Central memory CD8-positive, alpha-beta T cell (primary cell): ENCODE measurements around the gene USP32.
"Not testable (repeated sequence)": the region's sequence is repeated elsewhere in the genome, so short reads cannot be mapped to it uniquely, and the experiment has no call there.

Experiments
- ATAC-seq: fragments of 150-1000 bp; cut with Tn5 transposase; replicated peaks from 2 replicates; pipeline ENCODE4 v1.10.0; 2022; ENCODE audit warnings: mild to moderate bottlenecking, moderate FRiP score, moderate number of reproducible peaks; ENCODE audit not compliant: poor library complexity, severe bottlenecking; ENCODE audit errors: extremely low read depth
- DNase-seq, 2 donors: peaks; one replicate each; pipeline ENCODE4 v3.0.0; 2021; ENCODE audit warnings: low spot score in 2 of 2
- H3K27ac Mint-ChIP-seq: one replicate; pipeline ENCODE4 v1.8.0; 2022; ENCODE audit warnings: low read depth, mild to moderate bottlenecking, moderate library complexity, mixed read lengths
- H3K27me3 Mint-ChIP-seq: one replicate; pipeline ENCODE4 v1.8.0; 2022; ENCODE audit warnings: mixed read lengths
- H3K36me3 Mint-ChIP-seq: one replicate; pipeline ENCODE4 v1.8.0; 2022; ENCODE audit warnings: mild to moderate bottlenecking, moderate library complexity, mixed read lengths; ENCODE audit not compliant: insufficient read depth
- H3K4me1 Mint-ChIP-seq: one replicate; pipeline ENCODE4 v1.8.0; 2022; ENCODE audit warnings: mixed read lengths
- H3K4me3 Mint-ChIP-seq: one replicate; pipeline ENCODE4 v1.8.0; 2022; ENCODE audit warnings: mild to moderate bottlenecking, moderate library complexity, mixed read lengths
- H3K9me3 Mint-ChIP-seq: one replicate; pipeline ENCODE4 v1.8.0; 2022; ENCODE audit warnings: mixed read lengths

USP32 gene

DNA sequence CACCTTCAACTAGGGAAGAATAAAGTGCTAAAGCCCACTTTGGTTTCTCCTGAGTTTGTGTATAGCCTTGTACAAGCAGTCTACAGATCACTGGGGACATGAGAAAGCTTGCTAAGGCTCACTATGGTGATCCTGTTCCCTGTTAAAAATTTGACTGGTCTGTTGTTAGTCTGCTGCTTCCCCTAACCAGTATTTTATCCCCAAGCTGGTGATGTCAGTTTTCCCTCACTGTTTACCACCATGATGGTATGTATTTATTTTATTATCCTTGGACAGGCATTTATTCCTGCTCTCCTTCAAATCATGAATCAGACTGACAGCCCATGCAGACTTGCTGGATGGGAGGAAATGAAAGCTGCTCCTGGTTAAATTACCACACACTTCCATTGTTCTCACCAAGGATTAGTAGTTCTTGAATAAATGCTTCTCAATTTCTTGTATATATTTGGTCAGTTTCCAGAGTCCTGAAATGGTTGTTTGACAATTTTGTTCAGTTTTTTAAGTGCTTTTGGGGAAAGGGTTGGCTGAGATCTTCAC, 142.6 kb downstream of the USP32 start:
- Mint-ChIP-seq H3K9me3 (no peaks in the 10 kb centered on the region), H3K27me3 (no peaks in the 10 kb centered on the region), H3K27ac (no peak overlapping the region), H3K36me3 (peaks cover 10% of the 10 kb centered on the region), H3K4me1 (no peaks in the 10 kb centered on the region), H3K4me3 (no peak overlapping the region)
- no peak for ATAC-seq
- no peak for DNase-seq

DNA sequence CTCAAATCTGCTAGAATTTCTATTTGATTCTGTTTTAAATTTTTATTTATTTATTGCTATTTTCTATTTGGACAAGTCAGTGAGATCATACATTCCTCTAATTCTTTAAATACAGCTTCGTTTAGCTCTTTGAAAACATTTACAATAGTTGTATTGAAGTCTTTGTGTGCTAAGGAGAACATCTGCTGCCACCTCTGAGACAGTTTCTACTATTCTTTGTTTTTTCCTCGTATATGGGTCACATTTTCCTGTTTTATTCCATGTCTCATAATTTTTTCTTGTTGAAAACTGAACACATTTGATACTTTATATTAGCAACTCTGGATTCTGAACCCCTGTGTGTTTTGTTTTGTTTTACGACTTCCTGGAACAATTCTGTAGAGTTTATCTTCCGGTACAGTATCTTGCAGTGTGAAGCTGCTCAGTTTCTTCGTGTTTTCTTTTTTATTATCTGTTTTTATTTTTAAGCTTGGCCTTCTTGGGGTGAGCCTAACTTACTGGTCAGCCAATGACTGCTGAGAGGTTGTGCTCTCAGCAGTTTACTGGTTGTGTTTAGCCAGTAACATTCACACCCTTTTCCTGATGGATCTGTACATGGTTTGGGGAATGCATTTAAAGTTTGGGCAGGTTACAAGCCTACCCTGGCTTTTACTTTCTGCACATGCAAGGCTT, 143.2 kb downstream of the USP32 start:
- no peak for ATAC-seq
- Mint-ChIP-seq H3K36me3 (peaks cover 10% of the 10 kb centered on the region), H3K27me3 (no peaks in the 10 kb centered on the region), H3K9me3 (no peaks in the 10 kb centered on the region), H3K4me1 (no peaks in the 10 kb centered on the region), H3K27ac (no peak overlapping the region), H3K4me3 (no peak overlapping the region)
- DNase-seq: no peak

DNA sequence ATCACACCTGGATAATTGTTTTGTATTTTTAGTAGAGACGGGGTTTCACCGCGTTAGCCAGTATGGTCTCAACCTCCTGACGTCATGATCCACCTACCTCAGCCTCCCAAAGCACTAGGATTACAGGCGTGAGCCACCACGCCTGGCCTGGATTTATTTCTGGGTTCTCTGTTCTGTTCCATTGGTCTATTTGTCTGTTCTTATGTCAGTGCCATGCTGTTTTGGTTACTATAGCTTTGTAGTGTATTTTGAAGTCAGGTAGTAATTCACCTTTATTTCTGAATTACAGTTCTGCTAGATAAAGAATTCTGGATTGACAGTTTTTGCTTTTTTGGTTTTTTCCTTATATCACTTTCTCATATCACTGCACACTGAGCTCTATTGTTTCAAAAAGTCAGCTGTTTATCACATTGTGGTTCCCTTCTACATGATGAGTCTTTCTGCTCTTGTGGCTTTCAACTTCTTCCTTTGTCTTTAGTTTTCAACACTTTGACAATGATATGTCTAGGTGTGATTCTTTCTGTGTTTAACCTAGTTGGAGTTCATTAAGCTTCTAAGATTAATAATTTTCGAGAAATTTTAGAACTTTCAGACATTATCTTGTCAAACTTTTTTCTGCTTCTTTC, 144.0 kb downstream of the USP32 start:
- DNase-seq: no peak
- no peaks in the 10 kb centered on the region for H3K4me1 Mint-ChIP-seq
- no peaks in the 10 kb centered on the region for H3K27me3 Mint-ChIP-seq
- peaks cover 8% of the 10 kb centered on the region for H3K36me3 Mint-ChIP-seq
- no peak for ATAC-seq
- H3K9me3 Mint-ChIP-seq: no peaks in the 10 kb centered on the region
- H3K27ac Mint-ChIP-seq: no peak overlapping the region
- no peak overlapping the region for H3K4me3 Mint-ChIP-seq

DNA sequence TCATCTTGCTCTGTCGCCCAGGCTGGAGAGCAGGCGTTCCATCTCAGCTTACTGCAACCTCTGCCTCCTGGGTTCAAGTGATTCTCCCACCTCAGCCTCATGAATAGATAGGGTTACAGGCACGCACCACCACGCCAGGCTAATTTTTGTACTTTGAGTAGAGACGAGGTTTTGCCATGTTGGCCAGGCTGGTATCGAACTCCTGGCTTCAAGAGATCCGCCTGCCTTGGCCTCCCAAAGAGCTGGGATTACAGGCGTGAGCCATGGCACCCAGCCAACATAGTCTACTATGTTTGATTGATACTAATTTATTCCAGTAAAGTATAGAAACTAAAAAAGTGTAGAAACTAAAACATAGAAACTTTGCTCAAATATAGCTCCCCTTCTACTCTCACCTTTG, 147.3 kb downstream of the USP32 start:
- ATAC-seq (no peak), DNase-seq (no peak)
- no peaks in the 10 kb centered on the region for H3K27me3 Mint-ChIP-seq
- H3K9me3 Mint-ChIP-seq: peaks cover 5% of the 10 kb centered on the region
- H3K4me1 Mint-ChIP-seq: no peaks in the 10 kb centered on the region
- peaks cover 4% of the 10 kb centered on the region for H3K36me3 Mint-ChIP-seq
- H3K27ac Mint-ChIP-seq: no peak overlapping the region
- H3K4me3 Mint-ChIP-seq: no peak overlapping the region

DNA sequence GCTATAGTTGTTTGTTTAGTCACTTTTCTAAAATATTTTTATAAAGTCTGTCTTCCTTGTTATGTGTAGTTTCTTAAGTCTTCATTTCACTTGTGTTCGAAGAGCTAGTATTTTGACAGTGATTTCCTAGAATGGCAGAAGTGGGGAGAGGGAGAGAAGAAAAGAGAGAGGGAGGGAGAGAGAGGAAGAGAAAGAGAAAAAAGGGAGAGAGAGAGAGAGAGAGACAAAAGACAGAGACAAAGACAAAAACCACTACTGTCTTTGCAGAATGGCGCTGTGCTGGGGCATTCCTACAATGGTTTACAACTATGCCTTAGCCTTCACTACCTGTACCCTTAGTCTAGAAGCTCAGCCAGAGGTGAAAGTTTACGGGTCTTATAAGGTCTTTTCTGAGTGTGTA, 151.6 kb downstream of the USP32 start:
- H3K27ac Mint-ChIP-seq: no peak overlapping the region
- DNase-seq (no peak), ATAC-seq (no peak)
- no peak overlapping the region for H3K4me3 Mint-ChIP-seq
- H3K36me3 Mint-ChIP-seq: peaks cover 3% of the 10 kb centered on the region
- H3K27me3 Mint-ChIP-seq: no peaks in the 10 kb centered on the region
- no peaks in the 10 kb centered on the region for H3K4me1 Mint-ChIP-seq
- H3K9me3 Mint-ChIP-seq: peaks cover 5% of the 10 kb centered on the region

DNA sequence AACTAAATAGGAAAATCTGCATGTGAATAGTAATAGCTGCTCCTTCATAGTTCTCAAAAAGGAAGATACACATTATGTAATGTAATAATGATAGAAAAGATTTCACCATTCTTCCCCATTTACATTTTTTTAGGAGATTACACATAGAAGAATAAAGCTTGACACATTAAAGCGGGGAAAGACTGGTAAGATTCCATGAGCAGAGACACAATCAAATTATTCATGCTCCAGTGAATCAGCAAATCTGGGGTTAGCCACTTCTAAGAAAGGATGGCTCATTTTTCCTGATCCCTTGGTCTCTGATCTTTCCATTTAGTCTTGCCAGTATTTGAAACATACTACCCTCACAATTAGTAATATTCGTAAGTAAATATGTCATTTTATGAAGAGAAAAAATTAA, 160.2 kb downstream of the USP32 start:
- H3K9me3 Mint-ChIP-seq: no peaks in the 10 kb centered on the region
- H3K36me3 Mint-ChIP-seq: peaks cover 8% of the 10 kb centered on the region
- H3K4me1 Mint-ChIP-seq: no peaks in the 10 kb centered on the region
- H3K27me3 Mint-ChIP-seq: no peaks in the 10 kb centered on the region
- no peak overlapping the region for H3K27ac Mint-ChIP-seq
- ATAC-seq: no peak
- H3K4me3 Mint-ChIP-seq: no peak overlapping the region
- DNase-seq: no peak

DNA sequence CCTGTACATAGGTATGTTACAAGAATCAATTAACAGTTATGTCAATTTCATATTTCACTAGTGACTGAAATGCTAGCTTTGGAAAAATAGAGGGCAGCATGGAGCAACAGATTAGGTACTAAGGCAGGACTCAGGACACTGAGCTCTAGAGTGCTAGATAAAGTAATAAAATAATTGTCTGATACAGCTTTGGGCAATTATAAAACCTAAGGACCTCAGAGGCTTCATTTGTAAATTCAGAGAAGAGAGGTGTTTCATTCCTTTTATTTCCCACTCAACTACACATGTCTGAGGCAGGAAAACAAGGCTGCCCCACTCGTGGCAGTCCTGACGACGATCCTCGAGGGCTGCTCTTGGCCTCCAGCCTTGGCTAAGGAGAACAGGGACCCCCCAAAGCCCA, 160.7 kb downstream of the USP32 start:
- DNase-seq (no peak), ATAC-seq (no peak)
- no peaks in the 10 kb centered on the region for H3K27me3 Mint-ChIP-seq
- no peaks in the 10 kb centered on the region for H3K4me1 Mint-ChIP-seq
- H3K9me3 Mint-ChIP-seq: no peaks in the 10 kb centered on the region
- no peak overlapping the region for H3K27ac Mint-ChIP-seq
- H3K36me3 Mint-ChIP-seq: peaks cover 8% of the 10 kb centered on the region
- H3K4me3 Mint-ChIP-seq: no peak overlapping the region

DNA sequence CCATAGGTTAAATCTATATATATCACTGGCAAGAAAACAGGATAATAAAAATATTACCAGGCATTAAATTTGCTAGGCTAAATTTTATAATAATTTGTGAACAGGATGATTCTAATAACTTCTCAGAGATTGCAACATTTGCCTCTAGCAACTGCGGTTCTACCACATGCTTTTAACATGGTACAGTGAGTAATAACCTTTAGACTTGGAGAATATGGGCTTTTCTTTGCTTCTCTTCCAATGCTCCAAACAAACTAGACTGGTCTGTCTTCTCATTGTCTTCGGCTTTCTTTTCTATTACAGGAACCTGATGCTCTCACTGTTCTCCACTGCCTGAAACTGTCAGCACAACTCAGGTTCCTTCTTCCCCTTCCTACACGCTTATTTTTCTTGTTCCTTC, 161.6 kb downstream of the USP32 start:
- Mint-ChIP-seq H3K4me1 (no peaks in the 10 kb centered on the region), H3K9me3 (no peaks in the 10 kb centered on the region), H3K4me3 (no peak overlapping the region), H3K27ac (no peak overlapping the region), H3K36me3 (peaks cover 10% of the 10 kb centered on the region), H3K27me3 (no peaks in the 10 kb centered on the region)
- ATAC-seq (no peak), DNase-seq (no peak)

DNA sequence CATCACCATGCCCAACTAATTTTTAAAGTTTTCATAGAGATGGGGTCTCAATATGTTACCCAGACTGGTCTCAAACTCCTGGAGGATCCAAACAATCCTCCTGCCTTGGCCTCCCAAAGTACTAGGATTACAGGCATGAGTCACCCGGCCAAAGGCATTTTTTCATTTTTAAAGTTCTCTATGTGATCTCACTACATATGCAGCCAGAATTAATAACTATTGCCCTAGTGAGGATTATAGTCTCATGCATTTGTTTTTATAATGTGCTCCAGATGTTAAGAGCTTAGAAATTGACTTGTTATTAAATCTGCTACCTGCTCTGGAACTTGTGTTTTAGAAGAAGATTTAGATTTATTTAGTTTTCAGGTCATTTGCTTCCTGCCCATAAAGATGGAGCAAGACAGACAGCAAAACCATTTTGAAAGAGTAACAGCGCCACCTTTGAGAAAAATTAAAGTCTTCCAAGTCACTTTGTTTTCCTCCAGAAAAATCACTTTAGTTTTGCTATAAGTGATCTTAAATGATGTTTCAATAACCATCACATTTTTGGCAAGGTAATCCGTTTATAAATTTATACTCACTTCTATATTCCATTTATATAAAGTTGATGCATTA, 162.6 kb downstream of the USP32 start:
- H3K4me1 Mint-ChIP-seq: no peaks in the 10 kb centered on the region
- H3K27me3 Mint-ChIP-seq: no peaks in the 10 kb centered on the region
- no peak overlapping the region for H3K27ac Mint-ChIP-seq
- ATAC-seq (no peak), DNase-seq (no peak)
- no peaks in the 10 kb centered on the region for H3K9me3 Mint-ChIP-seq
- no peak overlapping the region for H3K4me3 Mint-ChIP-seq
- peaks cover 12% of the 10 kb centered on the region for H3K36me3 Mint-ChIP-seq

DNA sequence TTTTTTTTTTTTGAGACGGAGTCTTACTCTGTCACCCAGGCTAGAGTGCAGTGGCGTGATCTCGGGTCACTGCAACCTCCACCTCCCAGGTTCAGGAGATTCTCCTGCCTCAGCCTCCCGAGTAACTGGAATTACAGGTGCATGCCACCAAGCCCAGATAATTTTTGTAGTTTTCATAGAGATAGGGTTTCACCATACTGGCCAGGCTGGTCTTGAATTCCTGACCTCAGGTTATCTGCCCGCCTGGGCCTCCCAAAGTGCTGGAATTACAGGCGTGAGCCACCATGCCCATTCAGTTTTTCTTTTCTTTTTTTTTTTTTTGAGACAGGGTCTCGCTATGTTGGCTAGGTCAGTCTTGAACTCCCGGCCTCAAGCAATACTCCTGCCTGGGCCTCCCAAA, 164.7 kb downstream of the USP32 start:
- H3K9me3 Mint-ChIP-seq, H3K4me1 Mint-ChIP-seq, H3K27ac Mint-ChIP-seq, DNase-seq, H3K27me3 Mint-ChIP-seq, H3K4me3 Mint-ChIP-seq, ATAC-seq: not testable (repeated sequence)
- H3K36me3 Mint-ChIP-seq: peaks cover 15% of the 10 kb centered on the region

DNA sequence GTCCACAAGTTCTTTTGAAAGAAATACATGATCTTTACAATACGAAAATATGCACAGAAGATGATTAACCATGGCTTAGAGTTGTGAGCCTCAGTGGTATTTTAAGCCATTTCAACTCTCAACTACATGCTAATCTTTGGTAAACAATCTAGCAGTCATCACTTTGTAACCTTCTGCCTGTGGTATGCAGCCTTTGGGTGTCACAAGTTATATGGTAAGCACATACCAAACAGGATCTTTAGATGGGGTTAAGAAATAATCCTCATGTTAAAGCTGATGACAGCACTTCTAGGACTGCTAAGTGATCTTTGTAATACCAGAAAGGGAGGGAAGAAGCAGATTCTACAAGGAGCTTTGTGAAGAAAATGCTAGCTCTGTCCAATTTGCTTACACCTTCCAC, 167.9 kb downstream of the USP32 start:
- DNase-seq: no peak
- no peak overlapping the region for H3K27ac Mint-ChIP-seq
- peaks cover 21% of the 10 kb centered on the region for H3K36me3 Mint-ChIP-seq

DNA sequence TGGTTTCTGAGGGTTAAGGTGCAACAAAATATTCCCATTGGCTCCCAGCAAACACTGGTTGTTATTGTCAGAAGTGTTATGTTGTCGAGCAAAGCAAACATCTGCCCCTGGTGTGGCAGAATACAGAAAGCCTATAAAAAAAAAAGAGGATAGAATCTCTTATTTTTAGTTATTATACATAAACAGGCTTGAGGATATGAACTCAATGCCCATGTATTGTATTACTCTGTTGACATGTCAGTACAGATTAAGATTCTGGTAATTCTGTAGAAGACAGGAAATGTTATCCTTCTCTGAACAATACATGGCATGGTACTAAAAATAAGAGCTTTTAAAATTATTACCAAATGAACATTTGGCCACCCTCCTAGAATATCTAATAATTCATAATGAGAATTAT, 168.5 kb downstream of the USP32 start:
- Mint-ChIP-seq H3K27me3 (no peaks in the 10 kb centered on the region), H3K4me1 (no peaks in the 10 kb centered on the region), H3K4me3 (no peak overlapping the region), H3K36me3 (peaks cover 26% of the 10 kb centered on the region), H3K9me3 (no peaks in the 10 kb centered on the region), H3K27ac (no peak overlapping the region)
- ATAC-seq (no peak), DNase-seq (no peak)

More for the DNA sequence above, 167.9 kb downstream of the USP32 start:
- no peak for ATAC-seq
- Mint-ChIP-seq H3K4me1 (no peaks in the 10 kb centered on the region), H3K4me3 (no peak overlapping the region), H3K9me3 (no peaks in the 10 kb centered on the region), H3K27me3 (no peaks in the 10 kb centered on the region)

DNA sequence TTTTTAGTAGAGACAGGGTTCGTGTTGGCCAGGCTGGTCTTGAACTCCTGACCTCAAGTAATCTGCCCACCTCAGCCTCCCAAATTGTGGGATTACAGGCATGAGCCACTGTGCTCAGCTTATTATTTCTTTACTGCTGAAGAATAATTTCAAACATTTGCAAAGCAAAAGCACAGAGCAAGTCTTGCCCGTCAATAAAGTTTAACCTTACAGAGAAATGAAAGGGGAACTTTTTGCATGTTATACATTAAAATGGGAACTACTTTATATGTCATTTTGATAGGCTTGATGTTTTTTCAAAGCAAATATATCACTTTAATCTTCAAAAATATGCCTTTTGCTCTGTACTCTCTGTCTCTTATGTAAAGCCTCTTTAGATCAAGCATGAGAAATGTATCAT, 173.2 kb downstream of the USP32 start:
- H3K9me3 Mint-ChIP-seq, H3K27ac Mint-ChIP-seq, H3K4me1 Mint-ChIP-seq, H3K4me3 Mint-ChIP-seq, DNase-seq, H3K27me3 Mint-ChIP-seq, ATAC-seq: not testable (repeated sequence)
- peaks cover 14% of the 10 kb centered on the region for H3K36me3 Mint-ChIP-seq
